Smooth muscle cell (in vitro differentiated cells): Measurements from ENCODE around the gene KRTAP4-6. TPM values are rescaled to one million over a fixed set of nuclear protein-coding genes. Genes with fewer than 3 reads are reported as not detected.
"Not testable (repeated sequence)": the region's sequence is repeated elsewhere in the genome, so short reads cannot be mapped to it uniquely, and the experiment has no call there.

Source experiments
- DNase-seq: peaks from one replicate; lab custom pipeline; 2025; ENCODE audit not compliant: unreplicated experiment; lab: John Stamatoyannopoulos, UW
- H2AFZ ChIP-seq: fragments of 200-600 bp; sonication (generic); 2 replicates; pipeline ENCODE4 v1.6.0; 2016; ENCODE audit warnings: antibody characterized with exemption, low read depth, mild to moderate bottlenecking
- H3F3A ChIP-seq: fragments of 200-600 bp; sonication (generic); 2 replicates; pipeline ENCODE4 v1.6.0; 2017; ENCODE audit warnings: antibody characterized with exemption, low read depth
- H3K27ac ChIP-seq: fragments of 200-600 bp; sonication (generic); 2 replicates; pipeline ENCODE4 v1.5.1; 2016; ENCODE audit warnings: low read depth, mild to moderate bottlenecking
- H3K27me3 ChIP-seq: fragments of 200-600 bp; sonication (generic); 2 replicates; pipeline ENCODE4 v1.6.1; 2016; ENCODE audit warnings: low read depth, mild to moderate bottlenecking
- H3K36me3 ChIP-seq: fragments of 200-600 bp; sonication (generic); 2 replicates; pipeline ENCODE4 v1.5.1; 2016; ENCODE audit warnings: low read depth
- H3K4me1 ChIP-seq: fragments of 200-600 bp; sonication (generic); 2 replicates; pipeline ENCODE4 v1.5.1; 2016; ENCODE audit warnings: low read depth
- H3K4me2 ChIP-seq: fragments of 200-600 bp; sonication (generic); 2 replicates; pipeline ENCODE4 v1.6.0; 2016; ENCODE audit warnings: mild to moderate bottlenecking
- H3K4me3 ChIP-seq: fragments of 200-600 bp; sonication (generic); 2 replicates; pipeline ENCODE4 v1.5.1; 2016; ENCODE audit warnings: mild to moderate bottlenecking
- H3K79me2 ChIP-seq: fragments of 200-600 bp; sonication (generic); 2 replicates; pipeline ENCODE4 v1.6.0; 2016; ENCODE audit warnings: low read depth, mild to moderate bottlenecking
- H3K9ac ChIP-seq: fragments of 200-600 bp; sonication (generic); 2 replicates; pipeline ENCODE4 v1.6.0; 2016; ENCODE audit warnings: low read depth
- H3K9me3 ChIP-seq: fragments of 200-600 bp; sonication (generic); replicated peaks from 2 replicates; pipeline ENCODE4 v1.5.1; 2016; ENCODE audit warnings: low read depth
- H4K20me1 ChIP-seq: fragments of 200-600 bp; sonication (generic); 2 replicates; pipeline ENCODE4 v1.6.0; 2016; ENCODE audit warnings: low read depth
- WGBS: methylation state at CpG from one replicate; pipeline ENCODE4 v1.1.7; 2016; ENCODE audit warnings: low lambda C conversion rate; 5-methylcytosine and 5-hydroxymethylcytosine counted together
- polyA plus RNA-seq: library from polyadenylated mRNA; unstranded; fragments of >200 nt; fragmentation: Nextera tagmentation; extraction: Ambion mirVana; gene quantifications from 2 replicates; pipeline ENCODE4 v1.2.1, GENCODE V29; 2016
- total RNA-seq: library from RNA; depleted of rRNA; stranded (reverse); fragments of >200 nt; gene quantifications from 2 replicates; pipeline ENCODE4 v1.2.3, GENCODE V29; 2014
- TF ChIP-seq, protein P1 (sequence below): fragments of 200-600 bp; sonication (generic); IDR thresholded peaks from 2 replicates; pipeline ENCODE4 v1.5.1; 2017; ENCODE audit warnings: borderline replicate concordance, mild to moderate bottlenecking, antibody characterized with exemption; ENCODE audit not compliant: insufficient read depth, poor library complexity, severe bottlenecking

KRTAP4-6 gene
- total and polyA plus RNA-seq, 2 experiments from 2014 or later = not detected

DNA sequence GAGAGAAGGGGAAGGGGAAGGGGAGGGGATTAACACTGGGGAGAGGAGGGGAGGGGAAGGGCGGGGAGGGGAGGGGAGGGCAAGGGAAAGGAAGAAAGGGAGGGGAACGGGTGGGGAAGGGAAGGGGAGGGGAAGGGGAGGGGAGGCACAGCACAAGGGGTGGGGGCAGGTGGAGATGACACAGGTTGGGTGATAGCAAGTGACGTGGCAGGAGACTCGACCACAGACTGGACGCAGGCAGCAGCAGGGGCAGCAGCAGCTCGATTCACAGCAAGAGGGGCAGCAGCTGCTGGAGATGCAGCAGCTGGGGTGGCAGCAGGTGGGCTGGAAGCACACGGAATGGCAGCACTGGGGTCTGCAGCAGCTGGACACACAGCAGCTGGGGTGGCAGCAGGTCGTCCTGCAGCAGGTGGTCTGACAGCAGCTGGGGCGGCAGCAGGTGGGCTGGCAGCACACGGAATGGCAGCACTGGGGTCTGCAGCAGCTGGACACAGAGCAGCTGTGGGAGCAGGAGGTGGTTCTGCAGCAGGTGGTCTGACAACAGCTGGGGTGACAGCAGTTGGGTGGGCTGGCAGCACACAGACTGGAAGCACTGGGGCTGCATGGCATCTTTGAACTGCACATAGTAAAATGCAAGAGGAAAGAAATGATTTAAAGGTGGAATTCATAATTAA is 38.6 kb downstream of the KRTAP4-6 start, which contains the start of gene KRTAP4-16:
Gene KRTAP4-16, minus strand, starts transcription at position 624 of the 674 bp plus-strand sequence. Its CDS starts 0 bp downstream, at position 624.
- H2AFZ ChIP-seq = no peak within 1 kb of the TSS
- H3F3A ChIP-seq = no peaks in the 10 kb centered on the region
- H3K4me1 ChIP-seq = peaks cover 8% of the 10 kb centered on the region
- TF ChIP-seq, protein P1, sequence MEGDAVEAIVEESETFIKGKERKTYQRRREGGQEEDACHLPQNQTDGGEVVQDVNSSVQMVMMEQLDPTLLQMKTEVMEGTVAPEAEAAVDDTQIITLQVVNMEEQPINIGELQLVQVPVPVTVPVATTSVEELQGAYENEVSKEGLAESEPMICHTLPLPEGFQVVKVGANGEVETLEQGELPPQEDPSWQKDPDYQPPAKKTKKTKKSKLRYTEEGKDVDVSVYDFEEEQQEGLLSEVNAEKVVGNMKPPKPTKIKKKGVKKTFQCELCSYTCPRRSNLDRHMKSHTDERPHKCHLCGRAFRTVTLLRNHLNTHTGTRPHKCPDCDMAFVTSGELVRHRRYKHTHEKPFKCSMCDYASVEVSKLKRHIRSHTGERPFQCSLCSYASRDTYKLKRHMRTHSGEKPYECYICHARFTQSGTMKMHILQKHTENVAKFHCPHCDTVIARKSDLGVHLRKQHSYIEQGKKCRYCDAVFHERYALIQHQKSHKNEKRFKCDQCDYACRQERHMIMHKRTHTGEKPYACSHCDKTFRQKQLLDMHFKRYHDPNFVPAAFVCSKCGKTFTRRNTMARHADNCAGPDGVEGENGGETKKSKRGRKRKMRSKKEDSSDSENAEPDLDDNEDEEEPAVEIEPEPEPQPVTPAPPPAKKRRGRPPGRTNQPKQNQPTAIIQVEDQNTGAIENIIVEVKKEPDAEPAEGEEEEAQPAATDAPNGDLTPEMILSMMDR = no peak
- no peak for DNase-seq
- 73% methylated on average over 8 of the region's 10 CpGs for WGBS
- no peaks in the 10 kb centered on the region for H3K9me3 ChIP-seq
- no peaks in the 10 kb centered on the region for H3K79me2 ChIP-seq
- H3K9ac ChIP-seq = no peak within 1 kb of the TSS
- no peak within 1 kb of the TSS for H3K4me3 ChIP-seq
- no peak within 1 kb of the TSS for H3K4me2 ChIP-seq
- no peaks in the 10 kb centered on the region for H3K27me3 ChIP-seq
- H3K36me3 ChIP-seq = no peaks in the 10 kb centered on the region
- no peak within 1 kb of the TSS for H3K27ac ChIP-seq
- H4K20me1 ChIP-seq = no peaks in the 10 kb centered on the region

DNA sequence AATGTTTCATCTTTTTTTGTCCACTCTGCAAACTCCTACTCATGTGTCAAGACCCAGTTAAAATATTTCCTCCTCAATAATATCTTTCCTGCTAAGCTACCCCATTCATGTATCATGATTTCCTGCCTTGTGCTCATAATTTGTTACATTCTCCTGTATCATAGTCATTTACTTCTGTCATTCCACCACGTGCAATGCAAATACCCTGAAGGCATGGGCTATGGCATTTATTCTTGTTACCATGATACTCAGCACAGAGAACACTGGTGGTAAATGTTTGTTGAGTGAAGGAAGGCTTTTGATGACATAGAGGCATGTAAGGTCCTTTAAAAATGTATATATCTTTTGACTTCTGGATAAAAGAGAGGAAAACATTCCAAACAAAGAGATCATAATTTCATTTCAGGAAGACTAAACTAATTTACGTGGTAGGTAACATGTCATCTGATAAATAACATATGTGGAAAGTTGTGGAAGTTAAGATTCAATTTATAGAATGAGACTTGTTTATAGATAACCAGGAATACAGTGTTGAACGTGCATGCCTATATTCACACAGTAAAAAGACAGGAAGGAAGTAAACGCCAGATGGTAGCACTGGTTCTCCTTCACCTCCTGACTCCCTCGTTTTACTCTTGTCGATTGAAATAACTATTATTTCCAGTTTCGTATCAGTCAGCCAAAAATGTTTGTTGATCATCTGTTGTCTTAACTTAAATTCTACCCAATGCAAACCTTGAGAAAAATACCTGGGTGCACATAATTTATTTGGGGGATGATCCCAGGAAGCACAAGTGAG is 40.5 kb downstream of the KRTAP4-6 start:
- H2AFZ ChIP-seq, H3K4me3 ChIP-seq, DNase-seq, H3K4me1 ChIP-seq, H3K9me3 ChIP-seq, H3K36me3 ChIP-seq, H3K9ac ChIP-seq, H3F3A ChIP-seq, H4K20me1 ChIP-seq, H3K27me3 ChIP-seq, H3K79me2 ChIP-seq: not testable (repeated sequence)
- WGBS = 79% methylated on average over 7 of the region's 7 CpGs
- Histone ChIP-seq H3K4me2 (peak overlapping the region; percentile 61), H3K27ac (peak overlapping the region; percentile 62)

DNA sequence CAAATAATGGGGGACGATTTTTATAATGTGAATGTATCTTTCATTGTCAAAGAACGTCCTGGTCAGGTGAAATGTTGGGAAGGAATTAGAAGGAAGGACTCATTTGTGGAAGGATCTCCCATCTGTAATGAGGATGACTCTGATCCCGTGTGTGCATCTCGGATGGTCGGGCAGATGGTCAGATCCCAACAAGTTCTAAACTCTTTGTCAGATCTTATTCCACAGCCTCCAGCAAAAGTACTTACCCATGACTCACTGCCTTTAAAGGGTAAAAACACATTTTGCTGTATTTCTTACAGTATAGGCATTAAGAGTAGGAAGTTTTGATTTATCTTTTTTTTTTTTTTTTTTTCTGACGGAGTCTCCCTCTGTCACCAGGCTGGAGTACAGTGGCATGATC is 41.9 kb downstream of the KRTAP4-6 start:
- no peak for DNase-seq
- peak overlapping the region; percentile 39 for H3K27ac ChIP-seq
- TF ChIP-seq, protein P1 = no peak
- no peaks in the 10 kb centered on the region for H3K9me3 ChIP-seq
- H3K9ac ChIP-seq = no peak overlapping the region
- H3K79me2 ChIP-seq = no peaks in the 10 kb centered on the region
- no peaks in the 10 kb centered on the region for H4K20me1 ChIP-seq
- H3K36me3 ChIP-seq = no peaks in the 10 kb centered on the region
- WGBS = 72% methylated on average over 6 of the region's 6 CpGs
- H3K4me1 ChIP-seq = peaks cover 4% of the 10 kb centered on the region
- H3K27me3 ChIP-seq = no peaks in the 10 kb centered on the region
- peak overlapping the region; percentile 61 for H3K4me2 ChIP-seq
- H3K4me3 ChIP-seq = no peak overlapping the region
- no peaks in the 10 kb centered on the region for H3F3A ChIP-seq
- H2AFZ ChIP-seq = no peak overlapping the region

DNA sequence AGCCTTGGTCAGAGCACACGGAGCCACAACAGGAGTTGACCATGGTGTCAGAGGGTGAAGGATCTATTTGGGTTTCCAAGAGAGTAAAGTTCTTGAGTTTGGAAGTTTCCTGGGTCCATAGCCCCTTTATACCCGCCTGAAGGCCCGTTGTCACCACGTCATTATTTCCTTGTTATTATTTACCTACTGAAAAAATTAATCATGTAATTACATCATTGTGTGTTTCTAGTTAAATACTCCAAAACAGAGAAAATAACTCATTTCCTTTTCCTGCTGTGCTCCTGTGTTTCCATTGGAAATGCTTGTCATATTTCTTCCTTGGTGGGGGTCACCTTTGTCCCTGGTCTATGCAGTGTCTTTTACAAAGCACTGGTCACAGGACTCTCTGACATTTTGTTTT is 42.3 kb downstream of the KRTAP4-6 start, which contains the start of gene KRTAP4-8:
Gene KRTAP4-8, minus strand, starts transcription at position 101 of the 400 bp plus-strand sequence. Its CDS starts 58 bp downstream, at position 43.
- no peaks in the 10 kb centered on the region for H3K79me2 ChIP-seq
- 85% methylated on average over 4 of the region's 4 CpGs for WGBS
- H4K20me1 ChIP-seq = no peaks in the 10 kb centered on the region
- no peak within 1 kb of the TSS for H2AFZ ChIP-seq
- no peak within 1 kb of the TSS for H3K9ac ChIP-seq
- no peaks in the 10 kb centered on the region for H3K36me3 ChIP-seq
- H3K27me3 ChIP-seq = no peaks in the 10 kb centered on the region
- TF ChIP-seq, protein P1 = no peak
- no peaks in the 10 kb centered on the region for H3K9me3 ChIP-seq
- H3K27ac ChIP-seq = peak within 1 kb of the TSS; percentile 62
- no peaks in the 10 kb centered on the region for H3F3A ChIP-seq
- DNase-seq = no peak
- H3K4me3 ChIP-seq = no peak within 1 kb of the TSS
- H3K4me2 ChIP-seq = peak within 1 kb of the TSS; percentile 61
- H3K4me1 ChIP-seq = peaks cover 4% of the 10 kb centered on the region
